Endothelial cell of umbilical vein (primary cell): Measurements from ENCODE around the gene PIGV. TPM values are rescaled to one million over a fixed set of nuclear protein-coding genes. Genes with fewer than 3 reads are reported as not detected.

ENCODE experiments used
- BruUV-seq: library from RNA; stranded (reverse); fragments of 400-500 nt; replicated peaks from 2 replicates; lab custom pipeline; 2021; lab: Mats Ljungman, UMichigan
- CTCF ChIA-PET: fragments of 300-600, 350-600 bp; sonication (Branson Sonifier 250); formaldehyde crosslinking; loops from one replicate; lab custom pipeline; 2021; ENCODE audit warnings: antibody characterized with exemption, inconsistent platforms; lab: Charles Lee
- POLR2A ChIA-PET: fragments of 300-600, 350-600 bp; sonication (Branson Sonifier 250); formaldehyde crosslinking; loops from one replicate; lab custom pipeline; 2021; ENCODE audit warnings: antibody characterized with exemption, inconsistent platforms; lab: Charles Lee
- DNase-seq: peaks from one replicate; pipeline ENCODE4 v3.0.0-alpha.2; 2011; ENCODE audit warnings: low read depth, low spot score
- FAIRE-seq: peaks from 2 replicates; lab custom pipeline; 2011; peaks lifted over from hg19 to GRCh38; lab: Jason Lieb, UNC
- H2AFZ ChIP-seq: 2 replicates; pipeline ENCODE4 v1.6.0; 2012; ENCODE audit warnings: low read depth, low read length, control low read depth, inconsistent platforms
- H3K27ac ChIP-seq: 2 replicates; pipeline ENCODE4 v1.5.1; 2011; ENCODE audit warnings: low read depth, mild to moderate bottlenecking, control low read depth, low read length, moderate library complexity; ENCODE audit not compliant: insufficient read depth
- H3K27me3 ChIP-seq, 2 experiments: 2 replicates each; pipeline versions ENCODE4 v1.6.0 to v1.6.1; 2011; ENCODE audit warnings: low read length in 2 of 2, mixed read lengths in 1 of 2; ENCODE audit not compliant: control insufficient read depth in 2 of 2, insufficient read depth in 2 of 2
- H3K36me3 ChIP-seq, 2 experiments: 2 replicates in 1 of 2; 3 replicates in 1 of 2; pipeline ENCODE4 v1.5.1; 2011; ENCODE audit warnings: low read length in 2 of 2, mild to moderate bottlenecking in 1 of 2, moderate library complexity in 1 of 2; ENCODE audit not compliant: control insufficient read depth in 2 of 2, insufficient read depth in 2 of 2; ENCODE audit errors: extremely low read depth in 1 of 2
- H3K4me1 ChIP-seq: 3 replicates; pipeline ENCODE4 v1.5.1; 2011; ENCODE audit warnings: mild to moderate bottlenecking, low read length; ENCODE audit not compliant: control insufficient read depth, insufficient read depth; ENCODE audit errors: extremely low read depth
- H3K4me2 ChIP-seq: 2 replicates; pipeline ENCODE4 v1.6.1; 2011; ENCODE audit warnings: low read length, control low read depth, mixed read lengths; ENCODE audit not compliant: insufficient read depth
- H3K4me3 ChIP-seq, 3 experiments: fragments of 200-600 bp in 1 of 3; sonication (generic), shearing (Covaris generic) in 1 of 3; replicated peaks in 1 of 3; 2 replicates each; pipeline ENCODE4 v1.5.1; 2011 to 2016; ENCODE audit warnings: control low read depth in 3 of 3, low read length in 3 of 3, mild to moderate bottlenecking in 2 of 3, inconsistent platforms in 1 of 3, low read depth in 1 of 3, moderate library complexity in 1 of 3; ENCODE audit not compliant: insufficient read depth in 1 of 3
- H3K79me2 ChIP-seq: 2 replicates; pipeline ENCODE4 v1.6.0; 2012; ENCODE audit warnings: low read length, inconsistent platforms; ENCODE audit not compliant: control insufficient read depth, insufficient read depth
- H3K9ac ChIP-seq: replicated peaks from 2 replicates; pipeline ENCODE3; 2011; ENCODE audit warnings: low read length, control low read depth; ENCODE audit not compliant: insufficient read depth; ENCODE audit errors: extremely low read depth
- H3K9me1 ChIP-seq: replicated peaks from 3 replicates; pipeline ENCODE4 v1.6.0; 2011; ENCODE audit warnings: mild to moderate bottlenecking, low read length; ENCODE audit not compliant: control insufficient read depth, insufficient read depth; ENCODE audit errors: extremely low read depth
- H3K9me3 ChIP-seq: replicated peaks from 2 replicates; pipeline ENCODE4 v1.5.1; 2012; ENCODE audit warnings: low read length, inconsistent platforms; ENCODE audit not compliant: control insufficient read depth, insufficient read depth
- H4K20me1 ChIP-seq: replicated peaks from 2 replicates; pipeline ENCODE3; 2011; ENCODE audit warnings: mild to moderate bottlenecking, low read length; ENCODE audit not compliant: control insufficient read depth, insufficient read depth; ENCODE audit errors: extremely low read depth
- CTCF ChIP-seq, 2 donors: IDR thresholded peaks; 1 replicate in 1 of 2; 2 replicates in 1 of 2; pipeline ENCODE4 v1.5.1; 2011; ENCODE audit warnings: low read length in 2 of 2, mild to moderate bottlenecking in 2 of 2, moderate library complexity in 2 of 2, control low read depth in 1 of 2, inconsistent platforms in 1 of 2, low read depth in 1 of 2; ENCODE audit not compliant: insufficient read depth in 1 of 2; ENCODE audit errors: extremely low read depth in 1 of 2
- EZH2 ChIP-seq: IDR thresholded peaks from 2 replicates; pipeline ENCODE4 v1.6.1; 2012; ENCODE audit warnings: borderline replicate concordance, low read depth, mild to moderate bottlenecking, moderate library complexity, low read length, inconsistent platforms; ENCODE audit not compliant: severe bottlenecking
- FOS ChIP-seq: IDR thresholded peaks from 2 replicates; pipeline ENCODE4 v1.6.1; 2011; ENCODE audit warnings: mild to moderate bottlenecking, low read length, moderate library complexity, borderline replicate concordance; ENCODE audit not compliant: insufficient read depth
- GATA2 ChIP-seq: IDR thresholded peaks from 2 replicates; pipeline ENCODE4 v1.7.0; 2011; ENCODE audit warnings: low read depth, mild to moderate bottlenecking, moderate library complexity, mixed read lengths, low read length; ENCODE audit not compliant: insufficient read length, insufficient read depth
- JUN ChIP-seq: IDR thresholded peaks from 2 replicates; pipeline ENCODE4 v1.6.1; 2011; ENCODE audit warnings: borderline replicate concordance, low read depth; ENCODE audit not compliant: insufficient read length, insufficient read depth
- MAX ChIP-seq: IDR thresholded peaks from 2 replicates; pipeline ENCODE4 v1.6.1; 2011; ENCODE audit not compliant: insufficient read depth, insufficient read length
- MYC ChIP-seq: IDR thresholded peaks from one replicate; pipeline ENCODE4 v1.6.1; 2011; ENCODE audit warnings: mild to moderate bottlenecking, low read depth, low read length
- POLR2A ChIP-seq: IDR thresholded peaks from 2 replicates; pipeline ENCODE4 v1.6.1; 2012; ENCODE audit warnings: low read depth, mild to moderate bottlenecking, control low read depth, low read length
- POLR2AphosphoS5 ChIP-seq: IDR thresholded peaks from 2 replicates; pipeline ENCODE4 v1.6.1; 2012; ENCODE audit warnings: low read depth, mild to moderate bottlenecking, control low read depth, low read length, moderate library complexity; ENCODE audit not compliant: insufficient read depth
- dilution Hi-C: fragments of 300-500 bp; cut with MboI; formaldehyde crosslinking; loops from one replicate; pipeline ENCODE4 v1.15.0; 2019; ENCODE audit warnings: low sequenced_read_pairs; ENCODE audit not compliant: extremely low pct_ligation_motif_present
- intact Hi-C: fragments of 100-400 bp; cut with micrococcal nuclease; formaldehyde crosslinking; loops from one replicate; pipeline ENCODE4 v1.10.0; 2022
- polyA plus RNA-seq, 4 experiments: library from polyadenylated mRNA; depleted of rRNA in 3 of 4; stranded (reverse) in 3 of 4; unstranded in 1 of 4; fragments of >200 nt; gene quantifications; 2 replicates each; pipeline versions ENCODE4 v1.2.1 to v1.2.3, GENCODE V29; 2011 to 2012; ENCODE audit warnings: missing spikeins in 1 of 4
- total RNA-seq: library from RNA; stranded (reverse); gene quantifications from 2 replicates; pipeline ENCODE4 v1.2.3, GENCODE V29; 2021

Gene PIGV
- total and polyA plus RNA-seq, 2 donors (not counting 3 experiments of a cell fraction or from before 2014, with no cell fraction given): 7.5 to 11.9 TPM

- ChIA-PET POLR2A (no interaction called here), CTCF (interaction anchor here (1.4 to 9.4 kb wide), 3 partner anchors 12 to 179 kb away, joined by 3 to 428 read pairs (median 9); no protein-coding TSS in a partner anchor)
- intact Hi-C loops (no loop called here), dilution Hi-C loops (no loop called here)
- no peaks in the 10 kb centered on the region for H4K20me1 ChIP-seq
- H3K4me3 ChIP-seq: no peak overlapping the region
- FAIRE-seq (no peak), DNase-seq (no peak)
- no peaks in the 10 kb centered on the region for H3K9me3 ChIP-seq
- peaks cover 11 to 21% of the 10 kb centered on the region in 2 experiments for H3K36me3 ChIP-seq
- no peak for TF ChIP-seq POLR2AphosphoS5
- TF ChIP-seq EZH2: no peak
- no peak for TF ChIP-seq CTCF (IDR thresholded peaks at IDR 0.05; ENCODE audit: extremely low read depth in 1 of 2, insufficient read depth in 1 of 2, low read depth in 1 of 2, low read length in 2 of 2)
- no peak for TF ChIP-seq MAX
- TF ChIP-seq MYC: no peak
- TF ChIP-seq GATA2: no peak
- no peak for TF ChIP-seq FOS
- TF ChIP-seq POLR2A: no peak
- TF ChIP-seq JUN: no peak
- BruUV-seq: no TSS peak
- H3K9me1 ChIP-seq: no peaks in the 10 kb centered on the region
- no peak overlapping the region for H3K27ac ChIP-seq
- H3K9ac ChIP-seq: no peak overlapping the region
- H3K79me2 ChIP-seq: peaks cover 4% of the 10 kb centered on the region
- H3K4me1 ChIP-seq: peaks cover 44% of the 10 kb centered on the region
- no peaks in the 10 kb centered on the region for H3K27me3 ChIP-seq
- no peak overlapping the region for H2AFZ ChIP-seq
- no peak overlapping the region for H3K4me2 ChIP-seq
Measured at GRCh38 chr1:26783646-26784022, 4.1 kb upstream of the PIGV start.
